ENCODE measurements around the gene WDHD1.
"Not testable (repeated sequence)": the region's sequence is repeated elsewhere in the genome, so short reads cannot be mapped to it uniquely, and the experiment has no call there.

WDHD1 gene

DNA sequence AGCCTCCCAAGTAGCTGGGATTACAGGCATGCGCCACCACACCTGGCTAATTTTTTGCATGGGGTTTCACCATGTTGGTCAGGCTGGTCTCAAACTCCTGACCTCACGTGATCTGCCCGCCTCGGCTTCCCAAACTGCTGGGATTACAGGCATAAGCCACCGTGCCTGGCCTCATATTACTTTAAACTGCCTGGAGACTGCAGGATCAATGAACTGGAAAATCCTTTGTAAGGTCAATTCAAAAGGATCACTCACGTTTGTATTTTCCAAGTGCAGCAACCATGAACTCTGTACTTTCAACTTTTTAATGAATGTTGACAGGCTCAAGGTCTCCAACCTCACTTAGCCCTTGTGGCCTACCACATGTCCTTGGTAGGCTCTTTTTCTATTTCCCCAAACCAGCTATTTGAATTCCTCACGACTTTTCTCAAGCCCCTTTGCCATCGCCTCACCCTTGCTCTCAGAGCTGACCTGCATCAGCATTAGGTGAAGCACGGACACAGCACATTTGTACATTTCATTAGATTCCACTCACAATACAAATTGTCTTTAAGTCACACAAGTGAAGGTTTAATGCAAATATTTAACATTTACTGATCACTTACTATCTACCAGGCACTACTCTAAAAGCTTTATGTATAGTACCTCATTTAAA is 82.0 kb downstream of the WDHD1 start:
- Histone ChIP-seq H3K27ac (ENCODE audit: low read depth, low read length) (no peak overlapping the region), H3K9me3 (ENCODE audit: low read length) (no peaks in the 10 kb centered on the region), H3K4me3 (ENCODE audit: low read depth in 1 of 2, low read length in 2 of 2) (no peak overlapping the region), H3K4me1 (ENCODE audit: insufficient read depth, low read length) (no peaks in the 10 kb centered on the region), H3K27me3 (ENCODE audit: control insufficient read depth in 1 of 2, insufficient read depth in 2 of 2, low read length in 2 of 2) (no peaks in the 10 kb centered on the region), H3K9ac (ENCODE audit: low read length) (no peak overlapping the region), H3K36me3 (ENCODE audit: insufficient read depth, low read length) (no peaks in the 10 kb centered on the region)

DNA sequence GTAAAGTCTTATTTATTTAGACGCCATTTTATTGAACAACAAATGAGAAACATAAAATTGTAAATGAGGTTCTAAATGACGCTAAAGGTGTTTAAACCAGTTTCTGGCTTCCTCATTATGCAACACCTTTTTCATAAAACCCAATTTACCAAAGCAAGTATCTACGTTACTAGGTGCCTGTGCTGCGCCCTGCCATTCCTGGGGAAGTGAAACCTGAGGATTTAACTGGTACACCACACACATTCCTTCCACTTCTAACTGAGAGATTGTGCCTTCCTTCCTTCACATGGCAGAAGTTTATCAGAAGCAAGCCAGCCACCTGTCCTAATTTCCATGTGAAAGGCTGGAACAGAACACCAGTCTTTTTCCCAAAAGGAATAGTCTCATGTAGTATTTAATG is 84.0 kb downstream of the WDHD1 start:
- H3K36me3 ChIP-seq (ENCODE audit: insufficient read depth, low read length): no peaks in the 10 kb centered on the region
- H3K9me3 ChIP-seq (ENCODE audit: low read length): no peaks in the 10 kb centered on the region
- no peaks in the 10 kb centered on the region for H3K4me1 ChIP-seq (ENCODE audit: insufficient read depth, low read length)
- H3K27me3 ChIP-seq (ENCODE audit: control insufficient read depth in 1 of 2, insufficient read depth in 2 of 2, low read length in 2 of 2): no peaks in the 10 kb centered on the region
- no peak overlapping the region for H3K9ac ChIP-seq (ENCODE audit: low read length)
- H3K4me3 ChIP-seq (ENCODE audit: low read depth in 1 of 2, low read length in 2 of 2): no peak overlapping the region
- H3K27ac ChIP-seq (ENCODE audit: low read depth, low read length): no peak overlapping the region

DNA sequence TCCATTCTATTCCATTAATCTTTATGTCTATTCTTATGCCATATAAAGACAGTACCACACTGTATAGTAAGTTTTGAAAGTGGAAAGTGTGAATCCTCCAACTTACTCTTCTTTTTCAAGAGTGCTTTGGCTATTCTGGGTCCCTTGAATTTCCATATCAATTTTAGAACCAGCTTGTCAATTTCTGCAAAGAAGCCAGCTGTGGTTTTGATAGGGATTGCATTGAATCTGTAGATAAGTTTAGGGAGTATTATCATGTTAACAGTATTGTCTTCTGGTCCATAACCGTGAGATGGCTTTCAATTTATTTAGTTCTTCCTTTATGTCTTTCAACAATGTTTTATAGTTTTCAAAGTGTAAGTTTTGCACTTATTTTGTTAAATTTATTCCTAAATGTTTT is 90.1 kb downstream of the WDHD1 start:
- Histone ChIP-seq H3K4me1 (ENCODE audit: insufficient read depth, low read length) (no peaks in the 10 kb centered on the region), H3K9me3 (ENCODE audit: low read length) (no peaks in the 10 kb centered on the region), H3K4me3 (ENCODE audit: low read depth in 1 of 2, low read length in 2 of 2) (no peak overlapping the region), H3K36me3 (ENCODE audit: insufficient read depth, low read length) (no peaks in the 10 kb centered on the region), H3K9ac (ENCODE audit: low read length) (no peak overlapping the region), H3K27me3 (ENCODE audit: control insufficient read depth in 1 of 2, insufficient read depth in 2 of 2, low read length in 2 of 2) (no peaks in the 10 kb centered on the region), H3K27ac (ENCODE audit: low read depth, low read length) (no peak overlapping the region)

DNA sequence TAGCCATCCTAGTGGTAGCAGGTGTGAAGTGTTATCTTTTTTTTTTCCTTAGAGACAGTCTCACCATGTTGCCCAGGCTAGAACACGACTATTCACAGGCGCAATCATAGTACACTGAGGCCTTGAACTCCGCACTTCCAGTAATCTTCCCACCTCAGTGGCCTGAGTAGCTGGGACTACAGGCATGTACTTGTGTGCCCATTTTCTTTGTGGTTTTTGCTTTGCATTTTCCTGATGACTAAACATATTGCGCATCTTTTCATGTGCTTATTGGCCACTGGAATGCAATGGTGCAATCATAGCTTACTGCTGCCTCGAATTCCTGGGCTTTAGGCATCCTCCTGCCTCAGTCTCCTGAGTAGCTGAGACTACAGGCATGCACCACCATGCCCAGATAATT is 90.9 kb downstream of the WDHD1 start:
- H3K36me3 ChIP-seq (ENCODE audit: insufficient read depth, low read length): no peaks in the 10 kb centered on the region
- H3K9ac ChIP-seq (ENCODE audit: low read length): no peak overlapping the region
- no peak overlapping the region for H3K4me3 ChIP-seq (ENCODE audit: low read depth in 1 of 2, low read length in 2 of 2)
- H3K4me1 ChIP-seq (ENCODE audit: insufficient read depth, low read length): no peaks in the 10 kb centered on the region
- no peaks in the 10 kb centered on the region for H3K27me3 ChIP-seq (ENCODE audit: control insufficient read depth in 1 of 2, insufficient read depth in 2 of 2, low read length in 2 of 2)
- no peak overlapping the region for H3K27ac ChIP-seq (ENCODE audit: low read depth, low read length)
- H3K9me3 ChIP-seq (ENCODE audit: low read length): no peaks in the 10 kb centered on the region

DNA sequence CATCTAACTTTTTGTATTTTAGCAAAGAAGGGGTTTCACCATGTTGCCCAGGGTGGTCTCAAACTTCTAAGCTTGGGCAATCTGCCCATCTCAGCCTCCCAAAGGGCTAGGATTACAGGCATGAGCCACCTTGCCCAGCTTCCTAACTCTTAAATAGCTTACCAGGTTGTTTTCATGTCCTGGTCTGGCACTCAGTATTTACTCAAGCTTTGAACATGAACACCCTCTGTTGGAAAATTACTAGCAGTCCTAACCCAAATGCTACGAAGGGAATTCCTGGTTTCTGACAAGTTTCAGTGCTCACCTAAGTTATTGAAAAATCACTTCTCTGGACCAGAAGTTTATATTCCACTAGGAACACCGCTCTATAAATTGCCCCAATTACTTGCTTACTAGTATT is 91.8 kb downstream of the WDHD1 start:
- H3K4me1 ChIP-seq (ENCODE audit: insufficient read depth, low read length): no peaks in the 10 kb centered on the region
- H3K9ac ChIP-seq (ENCODE audit: low read length): no peak overlapping the region
- H3K36me3 ChIP-seq (ENCODE audit: insufficient read depth, low read length): no peaks in the 10 kb centered on the region
- no peaks in the 10 kb centered on the region for H3K27me3 ChIP-seq (ENCODE audit: control insufficient read depth in 1 of 2, insufficient read depth in 2 of 2, low read length in 2 of 2)
- no peaks in the 10 kb centered on the region for H3K9me3 ChIP-seq (ENCODE audit: low read length)
- H3K27ac ChIP-seq (ENCODE audit: low read depth, low read length): no peak overlapping the region
- no peak overlapping the region for H3K4me3 ChIP-seq (ENCODE audit: low read depth in 1 of 2, low read length in 2 of 2)

DNA sequence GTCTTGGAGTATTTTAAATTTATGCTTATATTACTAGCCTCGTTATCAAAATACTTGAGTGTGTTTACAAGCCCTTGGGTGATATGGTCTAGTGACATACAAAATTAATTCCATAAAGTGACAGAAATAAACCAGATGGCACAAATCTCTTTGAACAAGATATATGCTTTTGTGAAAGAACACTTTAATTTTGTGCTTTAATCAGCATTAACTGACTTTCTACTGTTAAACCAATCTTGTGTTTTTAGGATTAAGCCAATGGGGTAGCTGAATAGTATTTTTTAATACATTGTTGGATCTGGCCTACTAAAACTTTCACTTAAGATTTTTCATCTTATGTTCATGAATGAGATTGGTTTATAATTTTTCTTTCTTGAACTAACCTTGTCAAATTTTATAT is 93.9 kb downstream of the WDHD1 start:
- no peak overlapping the region for H3K9ac ChIP-seq (ENCODE audit: low read length)
- H3K36me3 ChIP-seq (ENCODE audit: insufficient read depth, low read length): no peaks in the 10 kb centered on the region
- no peaks in the 10 kb centered on the region for H3K27me3 ChIP-seq (ENCODE audit: control insufficient read depth in 1 of 2, insufficient read depth in 2 of 2, low read length in 2 of 2)

DNA sequence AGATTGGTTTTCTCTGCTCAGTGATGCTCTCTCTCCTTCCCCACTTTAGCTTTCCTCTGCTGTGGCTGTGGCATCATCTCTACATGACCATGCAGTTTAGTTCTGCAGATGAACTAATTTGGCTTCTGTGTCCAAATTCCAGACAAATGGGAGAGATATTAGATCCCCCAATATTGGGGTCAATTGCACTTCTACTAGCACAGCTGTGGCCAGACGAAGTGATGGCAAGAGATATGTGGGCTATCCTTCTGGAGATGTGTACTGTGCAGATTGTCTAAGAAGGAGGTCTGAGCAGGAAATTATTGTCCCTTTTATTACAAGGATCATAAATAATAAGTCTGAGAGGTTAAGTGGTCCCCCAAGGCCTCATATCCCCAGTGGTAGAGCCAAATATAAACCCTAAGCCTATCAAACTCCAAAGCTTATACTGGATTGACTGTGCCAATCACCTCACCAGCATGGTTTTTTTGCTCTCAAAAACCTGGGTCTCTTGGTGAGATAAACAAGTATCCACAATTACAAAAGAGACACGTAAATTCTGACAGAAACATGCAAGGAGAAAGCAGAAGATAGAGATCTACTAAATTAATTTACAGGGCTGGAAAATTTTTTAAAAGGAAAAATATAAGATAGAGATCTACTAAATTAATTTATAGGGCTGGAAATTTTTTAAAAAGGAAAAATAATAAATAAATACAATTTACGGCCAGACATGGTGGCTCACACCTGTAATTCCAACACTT is 95.1 kb downstream of the WDHD1 start:
- Histone ChIP-seq H3K36me3 (ENCODE audit: insufficient read depth, low read length) (no peaks in the 10 kb centered on the region), H3K4me3 (ENCODE audit: low read depth in 1 of 2, low read length in 2 of 2) (no peak overlapping the region), H3K4me1 (ENCODE audit: insufficient read depth, low read length) (no peaks in the 10 kb centered on the region), H3K9ac (ENCODE audit: low read length) (no peak overlapping the region), H3K27me3 (ENCODE audit: control insufficient read depth in 1 of 2, insufficient read depth in 2 of 2, low read length in 2 of 2) (no peaks in the 10 kb centered on the region), H3K9me3 (ENCODE audit: low read length) (no peaks in the 10 kb centered on the region), H3K27ac (ENCODE audit: low read depth, low read length) (no peak overlapping the region)

More for the DNA sequence above, 93.9 kb downstream of the WDHD1 start:
- no peak overlapping the region for H3K27ac ChIP-seq (ENCODE audit: low read depth, low read length)
- H3K4me1 ChIP-seq (ENCODE audit: insufficient read depth, low read length): no peaks in the 10 kb centered on the region
- no peak overlapping the region for H3K4me3 ChIP-seq (ENCODE audit: low read depth in 1 of 2, low read length in 2 of 2)
- H3K9me3 ChIP-seq (ENCODE audit: low read length): no peaks in the 10 kb centered on the region

DNA sequence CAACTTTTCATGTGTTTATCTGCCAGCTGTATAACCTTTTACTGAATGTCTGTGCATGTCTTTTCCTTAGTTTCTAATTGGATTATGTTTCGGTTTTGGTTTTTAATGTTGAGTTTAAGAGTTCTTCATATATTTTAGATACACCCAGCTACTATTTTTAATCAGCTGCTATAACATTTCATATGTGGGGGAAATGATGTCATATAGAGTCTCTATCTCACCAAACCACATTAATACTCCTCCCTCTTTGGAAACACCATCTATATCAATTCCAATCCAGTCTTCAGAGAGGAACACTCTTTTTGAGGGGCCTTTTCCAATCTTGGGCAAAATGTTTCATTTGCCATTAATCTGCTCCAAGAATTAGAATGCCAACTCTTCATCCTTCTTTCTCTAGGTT is 95.8 kb downstream of the WDHD1 start:
- no peak overlapping the region for H3K4me3 ChIP-seq (ENCODE audit: low read depth in 1 of 2, low read length in 2 of 2)
- no peaks in the 10 kb centered on the region for H3K4me1 ChIP-seq (ENCODE audit: insufficient read depth, low read length)
- no peaks in the 10 kb centered on the region for H3K27me3 ChIP-seq (ENCODE audit: control insufficient read depth in 1 of 2, insufficient read depth in 2 of 2, low read length in 2 of 2)
- no peak overlapping the region for H3K27ac ChIP-seq (ENCODE audit: low read depth, low read length)
- H3K36me3 ChIP-seq (ENCODE audit: insufficient read depth, low read length): no peaks in the 10 kb centered on the region
- no peak overlapping the region for H3K9ac ChIP-seq (ENCODE audit: low read length)
- H3K9me3 ChIP-seq (ENCODE audit: low read length): no peaks in the 10 kb centered on the region

DNA sequence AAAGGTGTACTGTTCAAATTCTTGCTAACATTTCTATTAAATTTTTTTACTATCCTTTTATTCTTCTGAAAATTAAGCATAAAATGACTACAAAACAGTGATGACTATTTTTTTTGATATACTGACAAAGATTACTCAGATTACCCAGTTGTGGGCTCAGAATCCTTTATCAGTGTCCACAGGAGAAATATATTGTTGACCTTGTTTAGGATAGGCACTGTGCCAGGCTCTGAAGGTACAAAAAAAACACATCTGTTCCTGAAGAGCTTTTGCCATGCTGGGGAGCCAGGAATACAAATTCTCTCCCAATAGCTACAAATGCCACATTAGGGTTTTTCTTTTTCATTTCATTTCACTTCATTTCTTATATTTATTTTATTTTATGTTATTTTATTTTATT is 97.3 kb downstream of the WDHD1 start:
- Histone ChIP-seq H3K9me3 (ENCODE audit: low read length) (no peaks in the 10 kb centered on the region), H3K27me3 (ENCODE audit: control insufficient read depth in 1 of 2, insufficient read depth in 2 of 2, low read length in 2 of 2) (no peaks in the 10 kb centered on the region), H3K27ac (ENCODE audit: low read depth, low read length) (no peak overlapping the region), H3K4me1 (ENCODE audit: insufficient read depth, low read length) (no peaks in the 10 kb centered on the region), H3K36me3 (ENCODE audit: insufficient read depth, low read length) (no peaks in the 10 kb centered on the region), H3K9ac (ENCODE audit: low read length) (no peak overlapping the region), H3K4me3 (ENCODE audit: low read depth in 1 of 2, low read length in 2 of 2) (no peak overlapping the region)

DNA sequence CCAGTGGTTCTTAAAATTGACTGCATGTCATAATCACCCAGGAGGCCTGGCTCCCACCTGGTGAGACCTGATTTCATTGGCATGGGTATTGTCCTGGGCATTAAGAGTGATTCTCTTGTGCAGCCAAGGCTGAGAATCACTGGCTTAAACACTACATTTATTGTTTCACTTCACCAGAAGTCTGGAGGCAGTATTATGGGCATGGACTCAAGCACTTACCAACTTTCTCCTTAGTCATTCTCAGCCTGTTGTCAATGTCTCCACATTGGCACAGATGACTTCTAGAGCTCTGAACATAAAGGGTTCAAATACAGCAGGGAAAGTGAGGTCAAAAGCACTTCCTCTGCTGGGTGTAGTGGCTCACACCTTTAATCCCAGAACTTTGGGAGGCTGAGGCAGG is 98.7 kb downstream of the WDHD1 start:
- no peak overlapping the region for H3K9ac ChIP-seq (ENCODE audit: low read length)
- H3K4me3 ChIP-seq (ENCODE audit: low read depth in 1 of 2, low read length in 2 of 2): no peak overlapping the region
- no peak overlapping the region for H3K27ac ChIP-seq (ENCODE audit: low read depth, low read length)
- no peaks in the 10 kb centered on the region for H3K9me3 ChIP-seq (ENCODE audit: low read length)
- no peaks in the 10 kb centered on the region for H3K27me3 ChIP-seq (ENCODE audit: control insufficient read depth in 1 of 2, insufficient read depth in 2 of 2, low read length in 2 of 2)
- H3K36me3 ChIP-seq (ENCODE audit: insufficient read depth, low read length): no peaks in the 10 kb centered on the region
- H3K4me1 ChIP-seq (ENCODE audit: insufficient read depth, low read length): no peaks in the 10 kb centered on the region

DNA sequence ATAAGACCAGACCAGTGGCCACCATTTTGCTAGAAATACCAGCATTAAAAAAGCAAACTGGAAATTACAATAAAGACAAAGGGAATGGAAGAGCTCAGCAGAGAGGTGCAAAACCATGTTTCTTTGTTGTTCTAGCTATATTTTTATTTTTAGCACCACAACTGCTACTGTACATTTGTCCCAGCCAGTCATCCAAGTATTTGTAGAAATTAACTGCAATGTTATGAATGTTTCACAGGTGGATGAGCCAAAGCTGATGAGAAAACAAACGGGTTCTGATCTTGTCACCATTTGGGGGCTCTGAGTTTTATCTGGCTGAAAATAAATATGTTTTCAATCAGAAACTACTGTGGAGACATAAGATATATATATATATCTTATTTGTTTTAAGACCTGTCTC is 99.3 kb downstream of the WDHD1 start:
- no peak overlapping the region for H3K27ac ChIP-seq (ENCODE audit: low read depth, low read length)
- no peak overlapping the region for H3K4me3 ChIP-seq (ENCODE audit: low read depth in 1 of 2, low read length in 2 of 2)
- H3K4me1 ChIP-seq (ENCODE audit: insufficient read depth, low read length): no peaks in the 10 kb centered on the region
- H3K9ac ChIP-seq (ENCODE audit: low read length): no peak overlapping the region
- no peaks in the 10 kb centered on the region for H3K9me3 ChIP-seq (ENCODE audit: low read length)
- no peaks in the 10 kb centered on the region for H3K27me3 ChIP-seq (ENCODE audit: control insufficient read depth in 1 of 2, insufficient read depth in 2 of 2, low read length in 2 of 2)
- no peaks in the 10 kb centered on the region for H3K36me3 ChIP-seq (ENCODE audit: insufficient read depth, low read length)

DNA sequence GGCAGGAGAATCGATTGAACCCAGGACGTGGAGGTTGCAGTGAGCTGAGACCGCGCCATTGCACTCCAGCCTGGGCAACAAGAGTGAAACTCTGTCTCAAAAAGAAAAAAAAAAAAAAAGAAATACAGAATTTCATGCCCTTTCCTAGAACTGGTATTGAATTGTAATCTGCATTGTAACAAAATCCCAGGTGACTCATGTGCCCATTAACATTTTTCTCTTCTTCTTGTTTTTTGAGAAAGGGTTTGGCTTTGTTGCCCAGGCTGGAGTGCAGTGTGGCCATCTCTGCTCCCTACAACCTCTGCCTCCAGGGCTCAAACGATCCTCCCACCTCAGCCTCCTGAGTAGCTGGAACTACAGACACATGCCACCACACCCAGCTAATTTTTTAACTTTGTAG is 100.3 kb downstream of the WDHD1 start:
- not testable (repeated sequence) for H3K27me3 ChIP-seq (ENCODE audit: control insufficient read depth in 1 of 2, insufficient read depth in 2 of 2, low read length in 2 of 2); H3K4me3 ChIP-seq (ENCODE audit: low read depth in 1 of 2, low read length in 2 of 2); H3K9me3 ChIP-seq (ENCODE audit: low read length); H3K4me1 ChIP-seq (ENCODE audit: insufficient read depth, low read length); H3K9ac ChIP-seq (ENCODE audit: low read length); H3K27ac ChIP-seq (ENCODE audit: low read depth, low read length); H3K36me3 ChIP-seq (ENCODE audit: insufficient read depth, low read length)
